Tibial nerve (tissue), 4 donors: Measurements from ENCODE around the gene BCL2. TPM values are rescaled to one million over a fixed set of nuclear protein-coding genes. Genes with fewer than 3 reads are reported as not detected.
A peak's percentile ranks its signal among the peaks of the same experiment; 100 is the strongest.

Experiments
- DNase-seq, 2 donors: peaks; one replicate each; pipeline ENCODE4 v3.0.0-alpha.2; 2019; ENCODE audit warnings: low spot score in 2 of 2
- H3K27ac ChIP-seq, 4 donors: fragments of 200-600 bp; sonication (generic) in 3 of 4; one replicate each; pipeline ENCODE4 v1.5.1; 2017 to 2019; ENCODE audit warnings: mild to moderate bottlenecking in 1 of 4
- H3K27me3 ChIP-seq, 2 donors: fragments of 200-600 bp; sonication (generic) in 1 of 2; one replicate each; pipeline versions ENCODE4 v1.5.1 to v1.6.0; 2017 to 2019
- H3K36me3 ChIP-seq, 3 donors: fragments of 200-600 bp; sonication (generic); one replicate each; pipeline ENCODE4 v1.5.1; 2018 to 2019
- H3K4me1 ChIP-seq, 4 donors: fragments of 200-600 bp; sonication (generic) in 3 of 4; one replicate each; pipeline ENCODE4 v1.5.1; 2017 to 2019
- H3K4me3 ChIP-seq, 4 donors: fragments of 200-600 bp; sonication (generic) in 3 of 4; one replicate each; pipeline ENCODE4 v1.5.1; 2017 to 2019; ENCODE audit warnings: mild to moderate bottlenecking in 1 of 4, moderate library complexity in 1 of 4
- H3K9me3 ChIP-seq, 4 donors: fragments of 200-600 bp; sonication (generic) in 3 of 4; one replicate each; pipeline ENCODE4 v1.5.1; 2017 to 2019
- CTCF ChIP-seq, 5 experiments: fragments of 200-600 bp in 3 of 5; fragments of 450-650 bp in 2 of 5; sonication (generic) in 3 of 5; IDR thresholded peaks; one replicate each; pipeline ENCODE4 v1.5.1; 2016 to 2019; ENCODE audit warnings: antibody characterized with exemption in 5 of 5, mild to moderate bottlenecking in 3 of 5, moderate library complexity in 2 of 5
- EP300 ChIP-seq, 2 donors: sonication (generic); formaldehyde crosslinking; IDR thresholded peaks; one replicate each; pipeline ENCODE4 v1.6.1; 2017; ENCODE audit warnings: antibody characterized with exemption in 2 of 2, mild to moderate bottlenecking in 1 of 2
- POLR2A ChIP-seq, 2 donors: fragments of 450-650 bp; IDR thresholded peaks; one replicate each; pipeline ENCODE4 v1.6.1; 2017; ENCODE audit warnings: antibody characterized with exemption in 2 of 2, mild to moderate bottlenecking in 2 of 2, moderate library complexity in 2 of 2
- WGBS, 2 donors: methylation state at CpG; one replicate each; pipeline ENCODE4 v1.1.5; 2018; 5-methylcytosine and 5-hydroxymethylcytosine counted together
- total RNA-seq, 4 donors: library from RNA; depleted of rRNA; stranded (reverse); fragments of >200 nt; gene quantifications; one replicate each; pipeline ENCODE4 v1.1.0, GENCODE V29; 2016

The BCL2 gene
- total RNA-seq, 4 donors from 2014 or later: 54.7 to 79.1 (median 67.0) TPM

DNA sequence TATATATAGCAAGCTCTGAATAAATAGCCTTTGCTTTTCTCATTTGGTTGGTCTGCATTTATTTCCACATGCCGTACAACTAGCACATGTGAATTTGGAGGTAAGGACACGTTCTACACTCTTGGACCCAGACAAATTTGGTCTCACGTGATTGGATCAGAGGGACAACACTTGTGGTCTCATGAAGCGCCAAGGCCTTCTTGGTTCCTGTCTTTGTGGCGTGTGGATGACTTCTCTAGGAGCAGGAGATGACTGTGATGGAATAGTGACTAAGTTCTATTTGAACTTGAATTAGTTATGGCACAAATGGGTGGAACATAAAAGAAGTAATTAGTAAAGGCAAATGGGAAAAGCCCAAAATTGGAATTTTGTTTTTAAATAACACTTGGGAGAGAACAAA, 206.9 kb downstream of the BCL2 start:
- TF ChIP-seq POLR2A (IDR thresholded peaks at IDR 0.05) (no peak), CTCF (IDR thresholded peaks at IDR 0.05) (no peak), EP300 (IDR thresholded peaks at IDR 0.05) (no peak)
- Histone ChIP-seq H3K4me3 (no peak overlapping the region), H3K36me3 (no peaks in the 10 kb centered on the region), H3K9me3 (no peaks in the 10 kb centered on the region), H3K4me1 (peaks cover 0 to 10% (median 3%) of the 10 kb centered on the region in 4 donors), H3K27me3 (no peaks in the 10 kb centered on the region), H3K27ac (no peak overlapping the region)
- DNase-seq: no peak
- WGBS, 2 donors: 72 to 89% methylated on average over 5 of the region's 5 CpGs

- TF ChIP-seq EP300 (IDR thresholded peaks at IDR 0.05): no peak
- TF ChIP-seq CTCF (IDR thresholded peaks at IDR 0.05): no peak
- no peak for TF ChIP-seq POLR2A (IDR thresholded peaks at IDR 0.05)
- no peak overlapping the region for H3K4me3 ChIP-seq
- peak in 1 of 2 donors; percentile 25 for DNase-seq
- no peaks in the 10 kb centered on the region for H3K27me3 ChIP-seq
- H3K27ac ChIP-seq: no peak overlapping the region
- peaks cover 0 to 10% (median 3%) of the 10 kb centered on the region in 4 donors for H3K4me1 ChIP-seq
- H3K9me3 ChIP-seq: no peaks in the 10 kb centered on the region
- WGBS, 2 donors: 27 to 31% methylated on average over 4 of the region's 4 CpGs
- H3K36me3 ChIP-seq: no peaks in the 10 kb centered on the region
These were observed 207.7 kb downstream of the BCL2 start for GRCh38 chr18:63111671-63112402.

DNA sequence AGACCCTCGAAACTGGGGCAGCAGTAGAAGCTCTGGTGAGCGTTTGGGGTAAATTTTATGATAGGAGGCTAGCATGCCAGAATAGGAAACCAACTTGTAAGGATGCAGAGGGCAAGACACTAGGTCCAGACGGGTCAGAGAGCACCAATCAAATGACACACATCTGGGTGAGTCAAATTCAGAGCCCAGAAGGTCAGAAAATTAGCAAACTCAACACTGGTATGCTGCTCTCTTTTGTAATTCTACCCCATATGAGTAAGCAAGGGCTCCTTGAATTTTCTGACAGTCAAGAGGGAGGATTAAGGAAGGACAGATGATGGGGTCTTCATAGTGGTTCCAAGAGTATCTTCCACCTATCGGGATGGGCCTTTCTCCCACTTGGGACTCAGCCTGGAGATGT, 209.8 kb downstream of the BCL2 start:
- WGBS, 2 donors: 87 to 93% methylated on average over 4 of the region's 4 CpGs
- no peak overlapping the region for H3K27ac ChIP-seq
- H3K36me3 ChIP-seq: no peaks in the 10 kb centered on the region
- TF ChIP-seq POLR2A (IDR thresholded peaks at IDR 0.05) (no peak), EP300 (IDR thresholded peaks at IDR 0.05) (no peak), CTCF (IDR thresholded peaks at IDR 0.05) (no peak)
- DNase-seq: no peak
- peaks cover 0 to 10% (median 3%) of the 10 kb centered on the region in 4 donors for H3K4me1 ChIP-seq
- no peak overlapping the region for H3K4me3 ChIP-seq
- no peaks in the 10 kb centered on the region for H3K27me3 ChIP-seq
- no peaks in the 10 kb centered on the region for H3K9me3 ChIP-seq

DNA sequence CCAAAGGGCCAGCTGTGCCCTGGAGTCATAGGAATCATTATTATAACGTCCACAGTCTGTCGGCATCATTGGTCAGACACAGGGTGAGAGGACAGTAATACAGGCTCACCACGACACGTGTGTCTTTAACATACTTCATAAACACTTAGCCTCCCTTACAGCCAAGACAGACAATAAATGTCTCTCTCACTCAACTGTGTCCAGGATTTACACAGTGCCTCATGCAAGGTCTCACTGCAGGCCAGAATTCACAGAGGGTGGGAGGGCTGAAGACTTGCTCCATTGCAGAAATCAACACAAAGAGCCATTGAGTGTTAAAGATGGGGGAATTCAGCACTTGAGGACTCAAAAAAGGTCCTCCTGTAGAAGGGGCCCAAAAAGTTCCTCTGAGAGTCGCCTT, 210.5 kb downstream of the BCL2 start:
- TF ChIP-seq POLR2A (IDR thresholded peaks at IDR 0.05) (no peak), EP300 (IDR thresholded peaks at IDR 0.05) (no peak), CTCF (IDR thresholded peaks at IDR 0.05) (no peak)
- H3K27ac ChIP-seq: no peak overlapping the region
- no peaks in the 10 kb centered on the region for H3K27me3 ChIP-seq
- peaks cover 0 to 10% (median 3%) of the 10 kb centered on the region in 4 donors for H3K4me1 ChIP-seq
- no peak overlapping the region for H3K4me3 ChIP-seq
- no peaks in the 10 kb centered on the region for H3K9me3 ChIP-seq
- 53 to 60% methylated on average over 5 of the region's 5 CpGs for WGBS, 2 donors
- DNase-seq: no peak
- H3K36me3 ChIP-seq: no peaks in the 10 kb centered on the region

DNA sequence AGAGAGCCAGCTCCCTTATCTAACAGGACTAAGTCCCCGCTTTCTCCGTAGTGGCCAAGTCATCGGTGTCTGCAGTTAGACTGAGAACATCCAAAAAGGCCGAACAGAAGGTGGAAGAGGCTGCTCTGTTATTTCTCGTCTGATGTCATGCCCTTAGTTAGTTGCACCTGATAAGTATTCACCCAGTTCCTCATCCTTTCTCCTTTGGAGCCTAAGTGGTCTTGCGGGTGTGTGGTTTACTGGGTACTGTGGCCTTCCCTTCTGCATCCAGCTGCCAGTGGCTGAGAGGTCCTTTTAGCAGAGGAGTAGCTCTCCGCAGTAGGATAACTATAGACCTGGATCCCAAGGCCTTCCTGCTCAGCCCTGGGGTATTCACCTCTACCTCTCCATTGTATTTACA, 211.6 kb downstream of the BCL2 start:
- WGBS, 2 donors: 94% methylated on average over 7 of the region's 7 CpGs
- H3K36me3 ChIP-seq: no peaks in the 10 kb centered on the region
- H3K27me3 ChIP-seq: no peaks in the 10 kb centered on the region
- no peaks in the 10 kb centered on the region for H3K9me3 ChIP-seq
- H3K4me3 ChIP-seq: no peak overlapping the region
- peaks cover 0 to 10% (median 3%) of the 10 kb centered on the region in 4 donors for H3K4me1 ChIP-seq
- DNase-seq: no peak
- H3K27ac ChIP-seq: no peak overlapping the region
- no peak for TF ChIP-seq CTCF (IDR thresholded peaks at IDR 0.05)
- TF ChIP-seq EP300 (IDR thresholded peaks at IDR 0.05): no peak
- TF ChIP-seq POLR2A (IDR thresholded peaks at IDR 0.05): no peak
